ENCODE data around the gene CTSZ.

The CTSZ gene

GRCh38 chr20:59006864-59007664 is at the start of gene CTSZ:
TSS of gene CTSZ (minus strand) at chr20:59007254. CDS start at chr20:59007128, 126 bp downstream.
- TF ChIP-seq EZH2 (IDR thresholded peaks at IDR 0.05; ENCODE audit: borderline replicate concordance, low read depth, low read length, severe bottlenecking) (no peak), CTCF (IDR thresholded peaks at IDR 0.05; ENCODE audit: borderline replicate concordance, extremely low read depth, low read length, poor library complexity, severe bottlenecking) (no peak)
- H3K27me3 ChIP-seq (ENCODE audit: insufficient read depth, low read length, poor library complexity): no peaks in the 10 kb centered on the region
- no peak within 1 kb of the TSS for H2AFZ ChIP-seq (ENCODE audit: low read depth, low read length)
- peaks cover 13% of the 10 kb centered on the region for H4K20me1 ChIP-seq (ENCODE audit: insufficient read depth, low read length)
- ATAC-seq (ENCODE audit: insufficient read depth, low read depth): no peak
- no peaks in the 10 kb centered on the region for H3K79me2 ChIP-seq (ENCODE audit: insufficient read depth, low read length)
- no peaks in the 10 kb centered on the region for H3K36me3 ChIP-seq (ENCODE audit: insufficient read depth, low read length)
- no peak within 1 kb of the TSS for H3K9ac ChIP-seq (ENCODE audit: low read depth, low read length)
- DNase-seq: no peak
- no peak within 1 kb of the TSS for H3K4me3 ChIP-seq (ENCODE audit: low read depth in 1 of 2, low read length in 2 of 2)
- peaks cover 15% of the 10 kb centered on the region for H3K4me1 ChIP-seq (ENCODE audit: insufficient read depth, low read length)
- H3K9me3 ChIP-seq (ENCODE audit: insufficient read depth, low read length, severe bottlenecking): no peaks in the 10 kb centered on the region
- no peak within 1 kb of the TSS for H3K27ac ChIP-seq (ENCODE audit: low read length)
- H3K4me2 ChIP-seq (ENCODE audit: insufficient read depth, low read length): no peak within 1 kb of the TSS

GRCh38 chr20:59055302-59055701 is 48.2 kb upstream of the CTSZ start:
- no peak overlapping the region for H3K4me3 ChIP-seq (ENCODE audit: low read depth in 1 of 2, low read length in 2 of 2)
- no peaks in the 10 kb centered on the region for H3K4me1 ChIP-seq (ENCODE audit: insufficient read depth, low read length)
- no peaks in the 10 kb centered on the region for H3K36me3 ChIP-seq (ENCODE audit: insufficient read depth, low read length)
- H3K9ac ChIP-seq (ENCODE audit: low read depth, low read length): no peak overlapping the region
- H3K27me3 ChIP-seq (ENCODE audit: insufficient read depth, low read length, poor library complexity): peaks cover 22% of the 10 kb centered on the region
- TF ChIP-seq EZH2 (IDR thresholded peaks at IDR 0.05; ENCODE audit: borderline replicate concordance, low read depth, low read length, severe bottlenecking) (no peak), CTCF (IDR thresholded peaks at IDR 0.05; ENCODE audit: borderline replicate concordance, extremely low read depth, low read length, poor library complexity, severe bottlenecking) (peak; percentile 42)
- no peaks in the 10 kb centered on the region for H3K9me3 ChIP-seq (ENCODE audit: insufficient read depth, low read length, severe bottlenecking)
- DNase-seq (no peak), ATAC-seq (ENCODE audit: insufficient read depth, low read depth) (no peak)
- no peak overlapping the region for H3K27ac ChIP-seq (ENCODE audit: low read length)
- H3K79me2 ChIP-seq (ENCODE audit: insufficient read depth, low read length): no peaks in the 10 kb centered on the region
- H2AFZ ChIP-seq (ENCODE audit: low read depth, low read length): no peak overlapping the region
- H3K4me2 ChIP-seq (ENCODE audit: insufficient read depth, low read length): no peak overlapping the region
- H4K20me1 ChIP-seq (ENCODE audit: insufficient read depth, low read length): no peaks in the 10 kb centered on the region

GRCh38 chr20:59051666-59052185 is 44.7 kb upstream of the CTSZ start:
- Histone ChIP-seq H3K9me3 (ENCODE audit: insufficient read depth, low read length, severe bottlenecking) (no peaks in the 10 kb centered on the region), H3K27ac (ENCODE audit: low read length) (no peak overlapping the region), H3K27me3 (ENCODE audit: insufficient read depth, low read length, poor library complexity) (peaks cover 26% of the 10 kb centered on the region), H3K4me1 (ENCODE audit: insufficient read depth, low read length) (no peaks in the 10 kb centered on the region), H3K79me2 (ENCODE audit: insufficient read depth, low read length) (no peaks in the 10 kb centered on the region), H3K4me3 (ENCODE audit: low read depth in 1 of 2, low read length in 2 of 2) (no peak overlapping the region), H3K4me2 (ENCODE audit: insufficient read depth, low read length) (no peak overlapping the region), H4K20me1 (ENCODE audit: insufficient read depth, low read length) (no peaks in the 10 kb centered on the region), H3K36me3 (ENCODE audit: insufficient read depth, low read length) (no peaks in the 10 kb centered on the region), H3K9ac (ENCODE audit: low read depth, low read length) (no peak overlapping the region), H2AFZ (ENCODE audit: low read depth, low read length) (no peak overlapping the region)
- DNase-seq (no peak), ATAC-seq (ENCODE audit: insufficient read depth, low read depth) (no peak)
- TF ChIP-seq CTCF (IDR thresholded peaks at IDR 0.05; ENCODE audit: borderline replicate concordance, extremely low read depth, low read length, poor library complexity, severe bottlenecking) (no peak), EZH2 (IDR thresholded peaks at IDR 0.05; ENCODE audit: borderline replicate concordance, low read depth, low read length, severe bottlenecking) (no peak)

Data from DND-41 (cell line).